ENCODE results near the gene KRTAP1-4.
"Not testable (repeated sequence)": the region's sequence is repeated elsewhere in the genome, so short reads cannot be mapped to it uniquely, and the experiment has no call there.

The KRTAP1-4 gene

GRCh38 chr17:41046735-41047465 lies 16.9 kb upstream of the KRTAP1-4 start, which contains the start of gene KRTAP2-1:
TSS of gene KRTAP2-1 (minus strand) at chr17:41047316. CDS start at chr17:41047267, 49 bp downstream.
- not testable (repeated sequence) for DNase-seq

- no peak for DNase-seq
Observed at GRCh38 chr17:41042953-41043352, 13.0 kb upstream of the KRTAP1-4 start.

- not testable (repeated sequence) for DNase-seq
Observed at GRCh38 chr17:41040783-41041571, 11.0 kb upstream of the KRTAP1-4 start, which contains the start of gene KRTAP1-1. TSS of gene KRTAP1-1 (minus strand) at chr17:41041450. CDS start at chr17:41041397, 53 bp downstream.

- no peak for DNase-seq
Observed at GRCh38 chr17:41037853-41038350, 7.9 kb upstream of the KRTAP1-4 start.

- DNase-seq: not testable (repeated sequence)
Observed at GRCh38 chr17:41034346-41034935, 4.4 kb upstream of the KRTAP1-4 start, which contains the start of gene KRTAP1-3. TSS of gene KRTAP1-3 (minus strand) at chr17:41034874. CDS start at chr17:41034821, 53 bp downstream.

DNA sequence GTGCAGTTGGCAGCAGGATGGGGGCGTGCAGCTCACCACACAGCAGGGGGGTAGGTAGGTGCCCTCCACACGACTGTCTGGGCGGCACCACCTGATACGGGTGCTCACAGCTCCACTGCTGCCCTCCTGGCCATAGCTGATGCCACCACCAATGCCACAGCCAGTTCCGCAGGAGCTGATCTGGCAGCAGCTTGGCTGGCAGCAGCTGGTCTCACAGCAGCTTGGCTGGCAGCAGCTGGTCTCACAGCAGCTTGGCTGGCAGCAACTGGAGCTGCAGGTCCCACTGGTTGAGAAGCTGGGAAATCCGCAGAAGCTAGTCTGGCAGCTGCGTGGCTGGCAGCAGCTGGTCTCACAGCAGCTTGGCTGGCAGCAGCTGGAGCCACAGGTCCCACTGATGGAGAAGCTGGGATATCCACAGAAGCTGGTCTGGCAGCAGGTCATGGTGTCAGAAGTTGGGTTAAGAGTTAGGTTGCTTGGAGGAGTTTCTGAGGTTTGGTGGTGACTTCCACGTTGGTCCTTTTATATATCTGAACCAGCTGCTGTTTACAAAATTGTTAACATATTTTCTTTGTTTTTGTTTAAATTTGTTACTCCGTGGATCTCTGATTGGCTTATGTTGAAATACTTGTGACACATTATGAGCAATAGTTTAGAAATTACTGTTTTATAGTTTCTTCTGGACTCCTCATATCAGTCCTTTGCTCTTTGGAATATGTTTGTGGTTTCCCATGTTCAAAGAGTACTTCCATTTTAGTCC lies 3.1 kb downstream of the KRTAP1-4 start, which contains the start of gene KRTAP1-5:
TSS of gene KRTAP1-5 (minus strand) at position 494 of the 757 bp plus-strand sequence. CDS start at position 441, 53 bp downstream.
- no peak for DNase-seq

DNA sequence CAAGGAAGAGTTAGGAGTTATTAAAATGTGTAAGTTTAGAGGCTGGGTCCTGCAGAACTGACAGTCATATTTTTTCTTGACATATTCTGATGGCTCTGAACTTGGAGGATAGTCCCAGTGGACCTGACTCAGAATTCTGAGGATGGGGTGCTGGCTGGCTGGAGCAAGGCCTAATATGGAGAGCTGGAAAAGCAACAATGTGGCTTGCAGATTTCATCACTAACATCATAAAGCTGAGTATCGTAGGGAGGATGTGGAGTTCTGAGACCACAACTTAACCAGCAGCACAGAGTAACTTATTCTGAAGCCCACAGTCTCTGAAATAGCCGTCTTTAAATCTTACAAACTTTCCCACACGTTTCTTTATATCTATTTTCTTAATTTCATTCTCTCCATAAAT lies 5.3 kb downstream of the KRTAP1-4 start:
- DNase-seq: no peak

GRCh38 chr17:41020336-41020735 lies 9.7 kb downstream of the KRTAP1-4 start:
- DNase-seq: no peak

DNA sequence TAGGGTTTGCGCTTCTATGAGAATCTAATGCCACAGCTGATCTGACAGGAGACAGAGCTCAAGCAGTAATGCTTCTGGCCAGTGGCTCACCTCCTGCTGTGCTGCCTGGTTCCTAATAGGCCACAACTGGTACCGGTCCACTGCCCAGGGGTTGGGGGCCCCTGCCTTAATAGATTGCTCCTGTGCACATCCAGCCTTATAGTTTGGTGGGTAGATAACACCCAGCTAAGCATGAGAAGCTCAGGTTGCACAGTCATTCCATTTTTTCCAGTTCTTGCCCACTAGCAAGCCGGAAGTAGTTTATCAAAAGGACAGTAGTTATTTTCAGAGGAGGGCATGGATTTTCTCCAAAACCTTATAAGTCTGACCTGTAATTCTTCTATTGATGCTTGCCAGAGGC lies 10.6 kb downstream of the KRTAP1-4 start:
- no peak for DNase-seq

DNA sequence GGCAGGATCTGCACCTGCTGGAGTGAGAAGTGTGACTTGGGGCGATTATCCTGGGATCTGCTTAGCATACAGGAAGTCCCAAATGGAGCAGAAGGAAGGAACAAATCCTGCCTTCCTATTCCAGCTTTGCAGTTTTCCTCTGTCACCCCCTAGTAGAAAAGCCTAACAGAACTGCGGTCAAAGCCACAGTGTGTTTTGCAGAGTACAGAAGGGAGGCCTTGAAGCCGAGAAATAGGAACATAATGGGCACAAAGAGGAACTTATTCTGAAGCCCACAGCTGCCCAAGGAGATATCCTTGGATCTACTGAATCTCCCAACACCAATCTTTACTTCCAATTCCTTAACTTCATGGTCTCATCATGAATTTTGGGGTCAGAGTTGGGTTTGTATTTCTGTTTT lies 11.5 kb downstream of the KRTAP1-4 start:
- DNase-seq: no peak

- no peak for DNase-seq
Observed at GRCh38 chr17:41016578-41017215, 13.3 kb downstream of the KRTAP1-4 start.

DNA sequence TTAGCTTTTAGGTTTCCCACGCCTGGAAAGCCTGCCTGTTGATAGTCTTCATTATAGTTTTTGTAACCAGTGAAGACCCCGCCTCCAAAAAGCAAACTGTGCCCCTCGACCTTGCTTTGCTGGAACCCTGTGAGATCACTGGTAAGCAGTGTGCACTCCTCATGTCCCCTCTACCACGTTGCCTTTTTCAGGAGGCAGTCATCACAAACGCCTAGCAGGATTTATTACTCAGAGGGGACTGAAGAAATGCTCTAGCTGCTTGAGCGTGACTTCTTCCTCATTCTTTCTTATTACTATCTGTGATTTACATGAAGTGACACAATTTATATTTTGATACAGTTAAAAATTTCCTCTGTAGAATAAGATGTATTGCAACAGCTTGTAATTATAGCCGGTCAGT lies 14.5 kb downstream of the KRTAP1-4 start:
- no peak for DNase-seq

DNA sequence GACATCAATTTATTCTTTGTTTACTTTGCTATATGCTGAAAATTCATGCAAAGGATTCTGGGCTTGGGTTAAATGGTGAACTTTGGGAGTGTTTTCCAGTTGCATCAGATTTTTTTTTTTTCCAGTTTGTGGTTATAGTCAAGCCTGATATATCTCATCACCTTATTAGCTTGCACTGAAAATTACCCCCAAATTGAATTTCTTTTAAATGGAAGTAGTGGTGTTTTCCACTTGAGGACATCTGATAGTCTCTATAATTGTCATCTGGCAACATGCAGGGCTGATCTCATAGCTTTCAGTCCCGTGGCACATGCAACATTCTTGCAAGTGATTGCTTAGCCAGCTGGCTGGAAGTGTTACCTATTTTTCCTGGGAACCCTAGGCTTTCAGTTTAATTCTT lies 16.4 kb downstream of the KRTAP1-4 start:
- DNase-seq: no peak

DNA sequence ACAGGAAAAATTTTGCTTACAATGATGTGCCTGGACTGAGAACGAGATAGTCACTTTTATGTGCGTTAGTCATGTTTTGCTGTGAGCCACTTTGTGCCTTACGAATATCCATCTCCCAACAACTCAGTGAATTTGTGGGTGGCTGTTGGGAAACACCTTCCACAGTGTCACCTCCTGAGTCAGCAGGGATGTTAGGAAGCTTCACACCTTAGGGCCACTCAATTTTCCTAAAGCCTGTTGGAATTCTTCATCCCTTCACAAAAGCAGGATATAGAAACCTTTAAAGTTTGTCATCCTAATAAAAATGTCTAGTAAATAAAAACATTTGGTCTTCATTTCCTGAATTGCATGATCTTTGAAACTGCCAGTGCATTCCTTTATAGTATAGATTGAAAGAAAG lies 16.8 kb downstream of the KRTAP1-4 start:
- DNase-seq: no peak

DNA sequence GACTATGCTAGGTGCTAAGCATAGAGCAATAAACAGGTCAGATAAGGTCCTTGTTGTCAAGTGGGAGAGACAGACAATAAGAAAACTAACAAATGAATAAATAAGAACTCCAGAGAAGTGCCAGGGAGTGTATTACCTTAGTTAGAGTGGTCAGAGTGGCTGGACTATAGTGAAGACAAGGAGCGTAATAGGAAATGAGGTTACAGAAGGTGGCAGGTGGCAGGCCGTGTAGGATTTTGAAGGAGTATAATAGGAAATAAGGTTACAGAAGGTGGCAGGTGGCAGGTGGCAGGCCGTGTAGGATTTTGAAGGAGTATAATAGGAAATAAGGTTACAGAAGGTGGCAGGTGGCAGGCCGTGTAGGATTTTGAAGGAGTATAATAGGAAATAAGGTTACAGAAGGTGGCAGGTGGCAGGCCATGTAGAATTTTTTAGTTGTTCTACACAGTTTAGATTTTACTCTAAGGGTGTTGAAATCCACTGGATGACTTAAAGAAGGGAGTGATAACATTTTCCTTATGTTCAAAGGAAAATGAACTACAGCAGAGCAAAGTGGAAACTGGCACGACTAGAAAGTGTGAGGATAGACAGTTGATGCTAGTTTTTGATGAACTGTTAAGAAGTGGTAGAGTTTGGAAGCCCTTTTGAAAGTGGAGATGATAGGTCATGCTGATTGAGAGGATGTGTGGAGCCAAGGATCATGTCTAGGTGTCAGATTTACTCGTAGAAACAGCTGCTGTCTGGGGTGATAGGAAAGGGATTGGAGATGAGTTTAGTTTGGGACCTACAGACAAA lies 17.5 kb downstream of the KRTAP1-4 start:
- DNase-seq: no peak

- DNase-seq: no peak
Observed at GRCh38 chr17:41010441-41010840, 19.6 kb downstream of the KRTAP1-4 start.

GRCh38 chr17:41009936-41010335 lies 20.1 kb downstream of the KRTAP1-4 start:
- DNase-seq: no peak

GRCh38 chr17:41009301-41009760 lies 20.7 kb downstream of the KRTAP1-4 start:
- DNase-seq: no peak

GRCh38 chr17:41008811-41009210 lies 21.2 kb downstream of the KRTAP1-4 start, which contains the start of gene KRTAP3-1:
TSS of gene KRTAP3-1 (minus strand) at chr17:41009128. CDS start at chr17:41009074, 54 bp downstream.
- no peak for DNase-seq

DNA sequence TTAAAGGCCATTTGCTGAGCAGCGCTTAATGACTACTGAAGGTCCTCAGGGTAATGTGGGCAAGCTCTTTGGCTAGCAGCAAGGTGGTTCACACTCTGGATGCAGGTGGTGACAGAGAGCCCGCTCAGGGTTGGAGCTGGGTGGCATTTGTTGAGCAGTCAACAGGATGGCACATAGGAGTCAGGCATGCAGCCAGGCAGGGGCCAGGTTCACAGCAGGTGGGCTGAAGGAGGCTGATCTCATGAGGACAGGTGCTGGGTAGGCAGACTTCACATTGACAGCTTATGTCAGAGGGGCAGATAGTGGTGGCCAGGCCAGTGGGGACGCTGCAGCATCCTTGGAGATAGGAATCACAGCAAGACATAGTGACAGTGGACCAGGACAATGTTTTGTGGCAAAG lies 25.6 kb downstream of the KRTAP1-4 start:
- DNase-seq: no peak

DNA sequence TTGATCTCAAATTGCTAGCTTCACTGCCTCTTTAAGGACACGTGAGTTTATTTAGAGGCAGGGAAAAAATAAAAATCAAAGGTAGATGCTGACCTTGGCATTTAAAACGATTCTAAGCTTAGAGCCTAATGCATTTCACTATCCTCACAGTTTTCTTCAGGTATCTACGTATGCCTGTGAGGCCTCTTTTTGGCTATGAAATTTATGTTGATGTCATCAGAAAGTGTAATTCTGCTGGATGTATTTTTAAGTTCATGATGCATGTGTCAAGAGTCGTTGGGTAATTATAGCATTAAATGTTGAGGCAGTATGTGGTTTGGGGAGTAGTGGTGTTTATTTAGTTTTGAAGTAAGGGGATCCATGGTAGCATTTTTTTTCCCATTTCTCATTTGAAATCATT lies 26.1 kb downstream of the KRTAP1-4 start:
- DNase-seq: no peak
